HG03066 (cell line): Measurements from ENCODE around the gene CACNB2.

Experiments used
- ATAC-seq: cut with Tn5 transposase; IDR thresholded peaks from one replicate; pipeline ENCODE4 v1.9.1; 2021; ENCODE audit warnings: low read depth; ENCODE audit not compliant: unreplicated experiment

CACNB2 gene

DNA sequence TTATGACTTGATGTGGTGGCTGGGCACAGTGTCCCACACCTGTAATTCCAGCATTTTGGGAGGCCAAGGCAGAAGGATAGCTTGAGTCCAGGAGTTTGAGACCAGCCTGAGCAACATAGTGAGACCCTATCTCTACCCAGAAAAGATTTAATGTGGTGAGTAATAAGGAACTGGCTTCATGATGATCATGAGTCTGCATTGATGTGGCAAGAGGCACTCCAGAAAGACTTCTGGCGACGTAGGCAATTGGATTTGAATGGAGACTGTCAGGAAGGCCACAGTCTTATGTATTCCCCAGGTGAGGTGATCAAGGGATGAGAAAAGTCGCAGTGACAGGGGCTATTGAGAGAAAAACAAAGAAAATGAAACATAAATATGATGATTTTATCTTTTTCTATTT is 138.0 kb downstream of the CACNB2 start:
- no peak for ATAC-seq

GRCh38 chr10:18279173-18279572 is 138.9 kb downstream of the CACNB2 start:
- no peak for ATAC-seq

DNA sequence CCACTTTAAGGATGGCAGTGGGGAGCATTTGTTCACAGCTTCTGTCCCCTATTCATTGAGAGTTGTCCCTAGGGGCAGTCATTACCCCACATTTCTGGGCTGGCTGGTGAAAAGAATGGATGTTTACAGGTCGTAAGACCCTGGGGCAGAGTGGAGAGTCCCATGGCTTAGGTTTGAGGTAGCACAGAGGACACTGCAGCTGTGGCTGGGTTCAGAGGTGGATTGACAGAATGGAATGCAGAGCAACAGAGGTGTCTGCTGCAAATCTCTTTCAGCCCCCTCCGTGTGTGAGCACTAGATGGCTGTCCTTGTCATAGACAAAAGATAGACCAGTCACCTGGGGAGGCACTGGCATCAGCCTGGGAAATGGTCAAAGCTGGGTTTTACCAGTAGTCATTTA is 141.9 kb downstream of the CACNB2 start:
- no peak for ATAC-seq

DNA sequence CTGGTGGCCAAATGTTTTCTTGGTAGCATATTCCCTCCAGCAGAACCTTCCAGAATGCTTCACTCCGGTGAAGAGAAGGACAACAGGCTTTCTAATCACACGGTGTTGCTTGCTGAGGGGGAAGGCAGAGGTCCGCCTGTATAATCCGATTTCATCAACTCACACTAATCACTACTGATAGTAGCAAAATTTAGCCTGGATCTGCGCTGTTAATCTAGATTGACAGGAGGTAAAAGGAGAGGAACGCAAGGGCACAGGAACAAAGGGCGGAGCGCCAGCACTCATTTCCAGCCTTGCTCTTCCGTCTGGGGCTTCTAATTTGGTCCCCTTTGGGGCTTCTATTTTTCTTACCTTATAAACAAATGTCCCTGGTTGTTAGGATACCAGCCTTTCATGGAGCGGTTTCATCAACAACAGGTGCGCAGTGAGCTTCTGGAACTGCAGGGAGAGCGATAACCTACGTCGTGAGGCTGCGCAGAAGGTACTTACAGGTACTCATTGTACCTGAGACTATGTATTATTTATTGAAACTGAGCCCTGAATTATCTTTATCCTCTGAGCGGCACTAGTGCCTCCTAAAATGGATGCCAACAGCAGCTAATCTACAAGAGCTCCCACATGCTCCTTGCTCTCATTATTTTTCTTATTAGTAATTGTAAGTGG is 150.6 kb downstream of the CACNB2 start:
- no peak for ATAC-seq

DNA sequence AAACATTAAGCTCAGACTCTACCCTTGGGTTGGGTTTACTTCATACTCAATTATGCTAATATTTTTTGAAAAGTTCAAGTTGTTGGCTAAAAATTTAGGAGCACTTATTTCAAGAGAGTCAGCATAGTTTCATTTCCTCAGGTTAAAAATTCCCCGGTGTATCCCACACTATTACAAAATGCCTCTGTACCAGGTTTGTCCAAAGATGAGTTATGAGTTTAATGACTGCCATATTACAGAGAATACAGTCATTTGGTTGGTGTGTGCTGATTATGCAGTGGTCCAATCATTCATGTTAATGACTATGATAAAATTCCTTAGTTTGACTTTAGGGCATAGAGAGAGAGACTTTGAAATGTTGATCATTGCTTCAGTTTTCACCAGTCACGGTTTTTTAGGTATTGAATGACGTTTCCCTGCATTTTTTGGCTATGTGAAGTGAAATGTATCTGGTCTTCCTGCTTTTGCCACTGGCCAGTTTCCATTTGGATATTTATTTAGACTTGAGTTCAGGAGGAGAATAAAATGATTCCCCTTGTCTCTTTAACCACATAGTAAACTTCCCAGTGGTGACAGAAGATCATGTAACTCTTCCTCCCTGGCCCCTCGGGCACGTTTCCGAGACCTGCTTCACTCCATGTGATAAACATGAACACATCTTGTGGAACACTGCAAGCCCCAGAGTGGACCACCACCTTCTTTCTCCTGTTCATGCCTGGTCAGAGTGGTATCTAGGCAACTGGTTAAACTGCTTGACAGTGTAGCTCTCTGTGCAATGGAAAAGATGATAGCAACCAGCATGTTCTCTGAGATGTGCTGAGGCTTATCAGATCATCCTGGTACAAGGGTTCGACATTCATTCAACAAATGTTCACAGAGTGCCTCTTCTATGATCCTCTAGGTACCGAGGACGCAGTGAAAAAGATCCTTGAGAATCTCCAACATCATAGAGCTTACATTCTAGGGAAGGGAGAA is 153.6 kb downstream of the CACNB2 start:
- ATAC-seq = no peak

GRCh38 chr10:18294633-18295032 is 154.4 kb downstream of the CACNB2 start:
- ATAC-seq = no peak

GRCh38 chr10:18297659-18298058 is 157.4 kb downstream of the CACNB2 start:
- ATAC-seq = no peak

- ATAC-seq = no peak
These were observed 158.0 kb downstream of the CACNB2 start for GRCh38 chr10:18298256-18298655.

DNA sequence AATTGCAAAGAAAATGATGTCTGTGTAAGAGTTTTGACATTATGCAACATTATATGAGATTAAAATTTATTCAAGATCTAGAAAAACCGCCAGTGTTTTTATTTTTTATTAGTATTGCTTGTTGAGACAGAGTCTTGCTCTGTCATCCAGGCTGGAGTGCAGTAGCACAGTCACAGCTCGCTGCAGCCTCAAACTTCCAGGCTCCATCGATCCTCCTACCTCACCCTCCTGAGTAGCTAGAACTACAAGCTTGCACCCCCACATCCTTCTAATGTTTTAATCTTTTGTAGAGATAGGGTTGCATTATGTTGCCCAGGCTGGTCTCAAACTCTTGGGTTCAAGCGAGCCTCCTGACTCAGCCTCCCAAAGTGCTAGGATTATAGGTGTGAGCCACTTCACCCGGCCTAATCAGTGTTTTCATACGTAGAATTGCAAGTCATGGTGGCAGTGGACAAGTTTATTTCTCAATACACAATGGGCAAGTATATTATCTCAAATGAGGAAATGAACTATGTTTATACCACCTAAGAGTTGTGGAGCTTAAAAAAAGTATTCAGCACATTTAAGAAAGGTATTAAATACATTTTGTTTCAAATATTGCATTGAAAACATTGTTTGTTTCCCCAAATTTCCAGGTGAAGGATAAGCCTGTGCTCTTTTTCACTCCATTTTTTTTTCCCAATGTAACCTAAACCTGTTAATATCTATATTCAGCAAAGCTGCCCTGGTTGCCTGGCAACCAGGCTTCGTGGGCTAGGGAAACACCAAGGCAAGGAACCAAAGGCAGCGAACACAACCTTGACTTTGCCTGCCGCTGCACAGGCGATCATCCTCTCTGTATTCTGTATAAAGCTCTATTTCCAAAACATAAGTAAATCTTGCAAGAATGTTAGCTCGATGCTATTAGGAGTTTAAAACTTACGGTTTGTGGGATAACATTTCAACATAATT is 163.9 kb downstream of the CACNB2 start:
- no peak for ATAC-seq

DNA sequence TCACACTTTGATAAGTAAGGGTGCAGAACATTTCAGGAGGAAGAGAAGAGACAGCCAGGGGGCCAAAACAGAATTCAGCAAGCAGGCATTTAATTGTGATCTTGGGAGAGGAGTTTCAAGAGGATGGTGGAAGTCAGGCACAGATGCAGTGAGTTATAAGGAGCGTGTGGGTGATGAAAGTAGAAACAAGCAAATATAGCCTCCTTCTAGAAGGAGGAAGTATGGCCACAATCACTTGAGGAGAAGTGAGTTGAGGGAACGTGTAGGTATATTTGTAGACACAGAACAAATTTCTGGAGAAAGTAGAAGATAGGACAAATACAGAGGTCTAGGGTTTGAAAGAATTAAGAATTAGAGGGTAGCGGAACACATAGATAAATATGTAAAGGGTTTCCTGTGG is 165.8 kb downstream of the CACNB2 start:
- no peak for ATAC-seq

GRCh38 chr10:18308600-18308999 is 168.4 kb downstream of the CACNB2 start:
- ATAC-seq = no peak

DNA sequence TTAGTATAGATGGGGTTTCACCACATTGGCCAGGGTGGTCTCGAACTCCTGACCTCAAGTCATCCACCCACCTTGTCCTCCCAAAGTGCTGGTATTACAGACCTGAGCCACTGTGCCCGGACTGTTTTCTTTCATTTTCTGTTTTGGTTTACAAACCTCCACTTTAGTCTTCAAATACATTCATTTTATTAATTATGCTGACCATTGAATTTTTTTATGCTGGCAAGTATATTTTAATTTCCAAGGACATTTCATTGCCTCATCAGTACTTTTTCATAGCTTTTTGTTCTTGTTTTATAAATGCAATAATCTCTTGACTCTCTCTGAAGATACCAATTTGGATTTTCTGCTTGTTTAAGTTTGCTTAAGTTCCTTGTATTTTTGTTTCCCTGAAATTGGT is 170.5 kb downstream of the CACNB2 start:
- no peak for ATAC-seq

- peak; percentile 80 for ATAC-seq
These were observed 172.3 kb downstream of the CACNB2 start for GRCh38 chr10:18312374-18313139.

DNA sequence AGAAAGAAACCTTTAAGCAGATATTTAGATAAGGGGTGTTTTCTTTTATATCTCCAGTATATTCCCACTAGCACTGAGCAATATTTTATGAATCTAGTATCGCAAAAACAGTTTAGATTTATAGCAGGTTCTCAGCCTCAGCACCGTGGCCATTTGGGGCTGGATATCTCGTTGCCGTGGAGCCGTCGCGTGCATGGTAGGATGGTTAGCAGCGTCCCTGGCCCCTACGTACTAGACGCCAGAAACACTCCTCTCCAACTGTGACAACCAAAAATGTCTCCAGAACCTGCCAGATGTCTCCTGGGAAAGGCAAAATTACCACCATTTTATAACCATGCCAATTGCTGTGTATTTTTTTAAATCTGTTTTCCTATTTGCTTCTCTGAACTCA is 172.9 kb downstream of the CACNB2 start:
- ATAC-seq = no peak

GRCh38 chr10:18313626-18314025 is 173.4 kb downstream of the CACNB2 start:
- ATAC-seq = no peak

GRCh38 chr10:18319628-18320027 is 179.4 kb downstream of the CACNB2 start:
- no peak for ATAC-seq

DNA sequence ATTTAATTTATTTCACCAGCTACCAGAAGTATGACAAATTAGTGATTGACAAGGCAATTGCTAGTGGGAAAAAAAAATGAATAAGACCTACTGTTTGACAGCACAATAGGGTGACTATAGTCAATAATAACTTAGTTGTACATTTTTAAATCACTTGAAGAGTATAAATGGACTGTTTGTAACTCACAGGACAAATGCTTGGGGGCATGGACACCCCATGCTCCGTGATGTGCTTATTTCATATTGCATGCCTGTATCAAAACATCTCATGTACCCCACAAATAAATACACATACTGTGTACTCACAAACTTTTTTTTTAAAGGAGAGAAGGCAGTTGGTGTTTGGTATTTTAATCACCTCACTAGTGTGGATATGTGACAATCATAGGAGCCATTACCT is 181.1 kb downstream of the CACNB2 start:
- no peak for ATAC-seq

DNA sequence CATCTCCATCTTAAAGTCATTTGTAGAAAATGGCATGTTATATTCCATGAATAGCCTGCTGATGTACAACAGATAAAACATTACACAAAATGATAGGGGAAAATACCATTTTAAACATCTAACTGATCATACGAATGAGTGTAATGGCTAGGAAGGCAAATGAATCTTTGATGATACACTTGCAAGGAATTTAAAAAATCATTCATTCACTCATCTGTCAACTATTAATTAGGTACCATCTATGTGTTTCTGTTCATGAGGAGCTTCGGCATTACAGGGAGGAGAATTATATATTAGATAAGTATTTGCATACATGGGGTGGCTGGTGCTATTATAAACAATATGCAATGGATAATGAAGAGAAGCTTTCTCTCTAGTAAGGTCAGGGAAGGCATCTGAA is 183.7 kb downstream of the CACNB2 start:
- ATAC-seq = no peak

DNA sequence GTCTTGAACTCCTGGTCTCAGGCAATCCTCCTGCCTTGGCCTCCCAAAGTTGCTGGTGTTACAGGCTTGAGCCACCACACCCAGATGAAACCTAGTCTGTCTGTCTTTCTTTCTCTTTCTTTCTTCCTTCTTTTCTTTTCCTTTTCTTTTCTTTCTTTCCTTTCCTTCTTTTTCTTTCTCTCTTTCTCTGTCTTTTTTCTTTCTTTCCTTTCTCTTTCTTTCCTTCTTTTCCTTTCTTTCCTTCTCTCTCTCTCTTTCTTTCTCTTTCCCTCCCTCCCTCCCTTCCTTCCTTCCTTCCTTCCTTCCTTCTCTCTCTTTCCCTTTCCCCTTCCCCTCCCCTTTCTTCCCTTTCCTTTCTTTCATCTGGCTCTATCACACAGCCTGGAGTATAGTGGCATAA is 185.2 kb downstream of the CACNB2 start:
- ATAC-seq = no peak

- no peak for ATAC-seq
These were observed 185.8 kb downstream of the CACNB2 start for GRCh38 chr10:18325889-18326531.
